HG02884 (cell line): ENCODE data around the gene ANXA11.
"Not testable (repeated sequence)": the region's sequence is repeated elsewhere in the genome, so short reads cannot be mapped to it uniquely, and the experiment has no call there.

Source experiments
- ATAC-seq: cut with Tn5 transposase; IDR thresholded peaks from one replicate; pipeline ENCODE4 v1.9.1; 2021; ENCODE audit warnings: mild to moderate bottlenecking, moderate library complexity; ENCODE audit not compliant: unreplicated experiment

The ANXA11 gene

GRCh38 chr10:80149123-80149522 lies 56.2 kb downstream of the ANXA11 start:
- ATAC-seq, result no peak

GRCh38 chr10:80148166-80148805 lies 57.1 kb downstream of the ANXA11 start:
- ATAC-seq, result no peak

GRCh38 chr10:80146918-80147317 lies 58.4 kb downstream of the ANXA11 start:
- ATAC-seq, result no peak

- ATAC-seq, result not testable (repeated sequence)
Measured at GRCh38 chr10:80145406-80146308, 59.7 kb downstream of the ANXA11 start.

GRCh38 chr10:80144696-80145131 lies 60.6 kb downstream of the ANXA11 start:
- peak; percentile 28 for ATAC-seq

GRCh38 chr10:80144067-80144695 lies 61.2 kb downstream of the ANXA11 start:
- ATAC-seq, result peak; percentile 53

- ATAC-seq, result no peak
Measured at GRCh38 chr10:80141696-80142460, 63.5 kb downstream of the ANXA11 start.

- no peak for ATAC-seq
Measured at GRCh38 chr10:80140251-80140650, 65.1 kb downstream of the ANXA11 start.

- no peak for ATAC-seq
Measured at GRCh38 chr10:80139265-80139664, 66.1 kb downstream of the ANXA11 start.

GRCh38 chr10:80137920-80138319 lies 67.4 kb downstream of the ANXA11 start:
- ATAC-seq, result no peak

GRCh38 chr10:80137031-80137862 lies 68.1 kb downstream of the ANXA11 start:
- ATAC-seq, result no peak

GRCh38 chr10:80136134-80136571 lies 69.2 kb downstream of the ANXA11 start:
- no peak for ATAC-seq

- ATAC-seq, result not testable (repeated sequence)
Measured at GRCh38 chr10:80133687-80134086, 71.7 kb downstream of the ANXA11 start.

GRCh38 chr10:80133206-80133605 lies 72.1 kb downstream of the ANXA11 start:
- no peak for ATAC-seq

- ATAC-seq, result no peak
Measured at GRCh38 chr10:80132299-80133139, 72.8 kb downstream of the ANXA11 start, which contains the start of gene PLAC9. Gene PLAC9, plus strand, starts transcription at chr10:80132730. Its CDS starts 33 bp downstream, at chr10:80132763.

- no peak for ATAC-seq
Measured at GRCh38 chr10:80131499-80131901, 73.8 kb downstream of the ANXA11 start.

- ATAC-seq, result no peak
Measured at GRCh38 chr10:80126876-80127275, 78.5 kb downstream of the ANXA11 start.

GRCh38 chr10:80122746-80123145 lies 82.6 kb downstream of the ANXA11 start:
- ATAC-seq, result no peak
